ENCODE data around the gene SMYD3. TPM values are rescaled to one million over a fixed set of nuclear protein-coding genes. Genes with fewer than 3 reads are reported as not detected.

Gene SMYD3
- total RNA-seq, 3 donors from 2014 or later (not counting 1 experiment from before 2014, with no cell fraction given), result 43.6 to 48.0 (median 46.1) TPM

DNA sequence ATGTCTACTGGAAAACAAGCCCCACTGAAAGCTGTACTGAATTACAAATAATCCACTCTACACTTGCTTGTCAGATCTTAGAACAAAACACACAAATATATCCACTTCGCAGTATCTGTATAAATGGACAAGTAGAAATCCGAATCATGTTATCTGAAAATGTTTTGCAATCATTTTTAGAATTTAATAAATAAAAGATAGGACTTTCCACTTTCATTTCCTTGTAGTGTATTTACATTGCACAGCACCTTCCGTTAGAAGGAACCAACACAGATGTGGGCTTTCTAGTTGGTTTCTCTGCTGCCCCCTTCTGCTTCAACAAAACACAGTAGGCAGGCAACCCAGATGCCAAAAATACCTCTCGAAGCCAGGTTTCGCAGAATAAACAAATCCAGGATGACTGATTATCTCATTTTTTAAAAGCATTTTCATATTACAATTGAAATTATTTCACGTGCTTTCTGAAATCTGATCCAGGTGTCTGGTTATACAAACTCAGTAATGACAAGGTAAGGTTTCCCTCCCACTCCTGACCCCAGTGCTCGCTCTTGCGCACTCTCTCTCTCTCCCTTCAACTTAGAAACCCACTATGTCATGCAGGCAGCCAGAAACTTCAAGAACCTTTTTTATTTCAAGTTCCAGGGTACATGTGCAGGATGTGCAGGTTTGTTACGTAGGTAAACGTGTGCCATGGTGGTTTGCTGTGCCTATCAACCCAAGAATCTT, 389.9 kb downstream of the SMYD3 start:
- no peaks in the 10 kb centered on the region for H3K36me3 ChIP-seq (ENCODE audit: control insufficient read depth, insufficient read depth, low read length)
- 31% methylated on average over 8 of the region's 10 CpGs for WGBS (ENCODE audit: insufficient coverage)
- Mint-ChIP-seq H3K36me3 (no peaks in the 10 kb centered on the region), H3K9me3 (no peaks in the 10 kb centered on the region), H3K27me3 (ENCODE audit: low read depth in 2 of 2) (peaks cover 0 to 2% of the 10 kb centered on the region in 2 donors), H3K4me1 (peaks cover 6 to 19% of the 10 kb centered on the region in 2 donors), H3K4me3 (peak overlapping the region; percentile 71), H3K27ac (peak overlapping the region; percentile 26 to 35)
- H3K9me3 ChIP-seq (ENCODE audit: control insufficient read depth, insufficient read depth, low read length), result no peaks in the 10 kb centered on the region
- intact Hi-C loops (cut with micrococcal nuclease), result loop anchor here (1.0 kb wide), 1 partner anchor 105 kb away; no protein-coding TSS in a partner anchor
- DNase-seq (peak in 1 of 2 donors; percentile 62), ATAC-seq (peak; percentile 80 to 90 (median 88))
- no peaks in the 10 kb centered on the region for H3K27me3 ChIP-seq (ENCODE audit: control insufficient read depth, insufficient read depth, low read length)
- H3K4me3 ChIP-seq (ENCODE audit: low read length), result no peak overlapping the region
- no peak overlapping the region for H3K27ac ChIP-seq (ENCODE audit: low read length)
- TF ChIP-seq, protein P1, sequence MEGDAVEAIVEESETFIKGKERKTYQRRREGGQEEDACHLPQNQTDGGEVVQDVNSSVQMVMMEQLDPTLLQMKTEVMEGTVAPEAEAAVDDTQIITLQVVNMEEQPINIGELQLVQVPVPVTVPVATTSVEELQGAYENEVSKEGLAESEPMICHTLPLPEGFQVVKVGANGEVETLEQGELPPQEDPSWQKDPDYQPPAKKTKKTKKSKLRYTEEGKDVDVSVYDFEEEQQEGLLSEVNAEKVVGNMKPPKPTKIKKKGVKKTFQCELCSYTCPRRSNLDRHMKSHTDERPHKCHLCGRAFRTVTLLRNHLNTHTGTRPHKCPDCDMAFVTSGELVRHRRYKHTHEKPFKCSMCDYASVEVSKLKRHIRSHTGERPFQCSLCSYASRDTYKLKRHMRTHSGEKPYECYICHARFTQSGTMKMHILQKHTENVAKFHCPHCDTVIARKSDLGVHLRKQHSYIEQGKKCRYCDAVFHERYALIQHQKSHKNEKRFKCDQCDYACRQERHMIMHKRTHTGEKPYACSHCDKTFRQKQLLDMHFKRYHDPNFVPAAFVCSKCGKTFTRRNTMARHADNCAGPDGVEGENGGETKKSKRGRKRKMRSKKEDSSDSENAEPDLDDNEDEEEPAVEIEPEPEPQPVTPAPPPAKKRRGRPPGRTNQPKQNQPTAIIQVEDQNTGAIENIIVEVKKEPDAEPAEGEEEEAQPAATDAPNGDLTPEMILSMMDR (IDR thresholded peaks at IDR 0.05), result peak; percentile 58
- H3K4me1 ChIP-seq (ENCODE audit: control insufficient read depth, insufficient read depth, low read length), result peaks cover 2% of the 10 kb centered on the region

DNA sequence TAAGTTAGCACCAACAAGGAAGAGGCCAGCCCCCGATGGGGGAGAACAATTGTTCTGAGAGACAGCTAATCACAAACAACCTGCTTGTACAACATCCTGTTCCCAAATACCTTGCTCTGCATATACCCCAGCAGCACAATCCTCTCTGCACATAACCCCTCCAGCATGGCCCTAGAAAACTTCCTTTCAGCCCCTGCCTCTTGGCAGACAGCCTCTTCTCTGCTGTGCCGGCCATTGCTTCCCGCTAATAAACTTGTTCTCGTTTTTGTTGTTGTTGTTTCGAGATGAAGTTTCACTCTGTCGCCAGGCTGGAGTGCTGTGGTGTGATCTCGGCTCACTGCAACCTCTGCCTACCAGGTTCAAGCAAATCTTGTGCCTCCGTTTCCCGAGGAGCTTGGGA, 392.7 kb downstream of the SMYD3 start:
- intact Hi-C loops (cut with micrococcal nuclease), result no loop called here
- TF ChIP-seq, protein P1 (IDR thresholded peaks at IDR 0.05), result no peak
- Histone ChIP-seq H3K4me3 (ENCODE audit: low read length) (no peak overlapping the region), H3K36me3 (ENCODE audit: control insufficient read depth, insufficient read depth, low read length) (no peaks in the 10 kb centered on the region), H3K4me1 (ENCODE audit: control insufficient read depth, insufficient read depth, low read length) (peaks cover 2% of the 10 kb centered on the region), H3K9me3 (ENCODE audit: control insufficient read depth, insufficient read depth, low read length) (no peaks in the 10 kb centered on the region), H3K27ac (ENCODE audit: low read length) (no peak overlapping the region), H3K27me3 (ENCODE audit: control insufficient read depth, insufficient read depth, low read length) (no peaks in the 10 kb centered on the region)
- H3K27me3 Mint-ChIP-seq (ENCODE audit: low read depth in 2 of 2), result no peaks in the 10 kb centered on the region
- peaks cover 6 to 19% of the 10 kb centered on the region in 2 donors for H3K4me1 Mint-ChIP-seq
- no peaks in the 10 kb centered on the region for H3K36me3 Mint-ChIP-seq
- no peak overlapping the region for H3K4me3 Mint-ChIP-seq
- no peak overlapping the region for H3K27ac Mint-ChIP-seq
- H3K9me3 Mint-ChIP-seq, result no peaks in the 10 kb centered on the region
- DNase-seq (no peak), ATAC-seq (no peak)
- 78% methylated on average over 9 of the region's 9 CpGs for WGBS (ENCODE audit: insufficient coverage)

- Mint-ChIP-seq H3K27me3 (ENCODE audit: low read depth in 2 of 2) (no peaks in the 10 kb centered on the region), H3K4me1 (peaks cover 6 to 19% of the 10 kb centered on the region in 2 donors), H3K4me3 (no peak overlapping the region), H3K9me3 (no peaks in the 10 kb centered on the region), H3K27ac (no peak overlapping the region), H3K36me3 (no peaks in the 10 kb centered on the region)
- no peaks in the 10 kb centered on the region for H3K36me3 ChIP-seq (ENCODE audit: control insufficient read depth, insufficient read depth, low read length)
- 11% methylated on average over 4 of the region's 8 CpGs for WGBS (ENCODE audit: insufficient coverage)
- DNase-seq, result no peak
- TF ChIP-seq, protein P1 (IDR thresholded peaks at IDR 0.05), result no peak
- no peak overlapping the region for H3K27ac ChIP-seq (ENCODE audit: low read length)
- no peak overlapping the region for H3K4me3 ChIP-seq (ENCODE audit: low read length)
- no peaks in the 10 kb centered on the region for H3K27me3 ChIP-seq (ENCODE audit: control insufficient read depth, insufficient read depth, low read length)
- H3K9me3 ChIP-seq (ENCODE audit: control insufficient read depth, insufficient read depth, low read length), result no peaks in the 10 kb centered on the region
- peaks cover 2% of the 10 kb centered on the region for H3K4me1 ChIP-seq (ENCODE audit: control insufficient read depth, insufficient read depth, low read length)
- ATAC-seq, result no peak
- intact Hi-C loops (cut with micrococcal nuclease), result no loop called here
Observed at GRCh38 chr1:246113555-246114095, 393.5 kb downstream of the SMYD3 start.

All from natural killer cell (primary cell).